Measurements from ENCODE around the gene IL1RL1.

The IL1RL1 gene

GRCh38 chr2:102267774-102268173 lies 43.6 kb upstream of the IL1RL1 start:
- no peak overlapping the region for H2AFZ ChIP-seq (ENCODE audit: insufficient read depth, low read length, poor library complexity)
- no peaks in the 10 kb centered on the region for H3K36me3 ChIP-seq (ENCODE audit: control insufficient read depth in 1 of 2, insufficient read depth in 2 of 2, low read length in 2 of 2)
- no CpG with 5 or more reads among the region's 6 CpGs for WGBS (ENCODE audit: extremely low coverage, insufficient coverage, insufficient read length)
- H3K18ac ChIP-seq (ENCODE audit: low read length): no peak overlapping the region
- H3K9ac ChIP-seq (ENCODE audit: low read length): no peak overlapping the region
- H3K27me3 ChIP-seq (ENCODE audit: insufficient read depth, low read length): no peaks in the 10 kb centered on the region
- no peak overlapping the region for H3K4me2 ChIP-seq (ENCODE audit: low read length)
- H2BK12ac ChIP-seq (ENCODE audit: low read length): no peak overlapping the region
- no peak overlapping the region for H3K27ac ChIP-seq (ENCODE audit: low read depth, low read length)
- no peak overlapping the region for H2BK5ac ChIP-seq (ENCODE audit: low read depth, low read length, poor library complexity)
- DNase-seq: no peak
- H3K4ac ChIP-seq (ENCODE audit: low read depth, low read length): no peak overlapping the region
- no peak overlapping the region for H3K14ac ChIP-seq (ENCODE audit: low read length)
- no peak overlapping the region for H2AK5ac ChIP-seq (ENCODE audit: low read length)
- no peak overlapping the region for H4K12ac ChIP-seq (ENCODE audit: low read depth, low read length)
- H3K79me1 ChIP-seq (ENCODE audit: low read length): no peaks in the 10 kb centered on the region
- H3K9me3 ChIP-seq (ENCODE audit: insufficient read depth, low read depth, low read length): peaks cover 3% of the 10 kb centered on the region
- no peak overlapping the region for H4K8ac ChIP-seq (ENCODE audit: low read depth, low read length)
- no peak overlapping the region for H3K23ac ChIP-seq (ENCODE audit: low read length)
- peaks cover 5 to 6% of the 10 kb centered on the region in 2 experiments for H3K4me1 ChIP-seq (ENCODE audit: control insufficient read depth in 1 of 2, insufficient read depth in 2 of 2, low read length in 2 of 2)
- no peaks in the 10 kb centered on the region for H3K79me2 ChIP-seq (ENCODE audit: control insufficient read depth, insufficient read depth, low read length, poor library complexity)
- no peak overlapping the region for H3K4me3 ChIP-seq (ENCODE audit: low read depth, low read length)
- no peak overlapping the region for H4K91ac ChIP-seq (ENCODE audit: low read depth, low read length)
- H2BK120ac ChIP-seq (ENCODE audit: insufficient read depth, low read length, poor library complexity): no peak overlapping the region

- H3K9ac ChIP-seq (ENCODE audit: low read length): no peak overlapping the region
- H3K18ac ChIP-seq (ENCODE audit: low read length): no peak overlapping the region
- no peaks in the 10 kb centered on the region for H3K36me3 ChIP-seq (ENCODE audit: control insufficient read depth in 1 of 2, insufficient read depth in 2 of 2, low read length in 2 of 2)
- peaks cover 5 to 6% of the 10 kb centered on the region in 2 experiments for H3K4me1 ChIP-seq (ENCODE audit: control insufficient read depth in 1 of 2, insufficient read depth in 2 of 2, low read length in 2 of 2)
- H2AK5ac ChIP-seq (ENCODE audit: low read length): no peak overlapping the region
- no peak overlapping the region for H2AFZ ChIP-seq (ENCODE audit: insufficient read depth, low read length, poor library complexity)
- H3K4ac ChIP-seq (ENCODE audit: low read depth, low read length): no peak overlapping the region
- H4K12ac ChIP-seq (ENCODE audit: low read depth, low read length): no peak overlapping the region
- H3K14ac ChIP-seq (ENCODE audit: low read length): no peak overlapping the region
- no peak overlapping the region for H3K27ac ChIP-seq (ENCODE audit: low read depth, low read length)
- H2BK5ac ChIP-seq (ENCODE audit: low read depth, low read length, poor library complexity): no peak overlapping the region
- no peaks in the 10 kb centered on the region for H3K79me2 ChIP-seq (ENCODE audit: control insufficient read depth, insufficient read depth, low read length, poor library complexity)
- H3K4me2 ChIP-seq (ENCODE audit: low read length): no peak overlapping the region
- H3K79me1 ChIP-seq (ENCODE audit: low read length): no peaks in the 10 kb centered on the region
- no peaks in the 10 kb centered on the region for H3K27me3 ChIP-seq (ENCODE audit: insufficient read depth, low read length)
- no peak overlapping the region for H3K4me3 ChIP-seq (ENCODE audit: low read depth, low read length)
- H4K91ac ChIP-seq (ENCODE audit: low read depth, low read length): no peak overlapping the region
- no peak overlapping the region for H2BK120ac ChIP-seq (ENCODE audit: insufficient read depth, low read length, poor library complexity)
- H3K23ac ChIP-seq (ENCODE audit: low read length): no peak overlapping the region
- H3K9me3 ChIP-seq (ENCODE audit: insufficient read depth, low read depth, low read length): peaks cover 3% of the 10 kb centered on the region
- peak in 1 of 2 donors; percentile 29 for DNase-seq
- H4K8ac ChIP-seq (ENCODE audit: low read depth, low read length): no peak overlapping the region
- no peak overlapping the region for H2BK12ac ChIP-seq (ENCODE audit: low read length)
- WGBS (ENCODE audit: extremely low coverage, insufficient coverage, insufficient read length): no CpG with 5 or more reads among the region's 4 CpGs
Observed at GRCh38 chr2:102268510-102269199, 42.7 kb upstream of the IL1RL1 start.

DNA sequence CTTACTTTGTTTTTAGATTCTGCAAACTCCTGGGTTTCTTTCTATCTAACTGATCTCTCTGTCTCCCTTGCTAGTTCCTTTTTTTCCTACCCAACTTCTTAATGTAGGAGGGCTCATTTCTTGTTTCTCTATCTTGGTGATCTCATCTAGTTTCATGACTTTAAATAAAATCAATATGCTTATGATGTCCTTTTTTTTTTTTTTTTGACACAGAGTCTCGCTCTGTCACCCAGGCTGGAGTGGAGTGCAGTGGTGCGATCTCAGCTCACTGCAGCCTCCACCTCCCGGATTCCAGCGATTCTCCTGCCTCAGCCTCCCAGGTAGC lies 42.2 kb upstream of the IL1RL1 start:
- Histone ChIP-seq H2AK5ac (ENCODE audit: low read length) (no peak overlapping the region), H3K4ac (ENCODE audit: low read depth, low read length) (no peak overlapping the region), H3K23ac (ENCODE audit: low read length) (no peak overlapping the region), H3K27me3 (ENCODE audit: insufficient read depth, low read length) (no peaks in the 10 kb centered on the region), H3K4me1 (ENCODE audit: control insufficient read depth in 1 of 2, insufficient read depth in 2 of 2, low read length in 2 of 2) (peaks cover 5 to 6% of the 10 kb centered on the region in 2 experiments), H4K12ac (ENCODE audit: low read depth, low read length) (no peak overlapping the region), H3K9ac (ENCODE audit: low read length) (no peak overlapping the region), H2BK12ac (ENCODE audit: low read length) (no peak overlapping the region), H3K18ac (ENCODE audit: low read length) (no peak overlapping the region), H3K14ac (ENCODE audit: low read length) (no peak overlapping the region), H3K79me2 (ENCODE audit: control insufficient read depth, insufficient read depth, low read length, poor library complexity) (no peaks in the 10 kb centered on the region), H2BK120ac (ENCODE audit: insufficient read depth, low read length, poor library complexity) (no peak overlapping the region), H3K27ac (ENCODE audit: low read depth, low read length) (no peak overlapping the region), H4K8ac (ENCODE audit: low read depth, low read length) (no peak overlapping the region), H3K36me3 (ENCODE audit: control insufficient read depth in 1 of 2, insufficient read depth in 2 of 2, low read length in 2 of 2) (no peaks in the 10 kb centered on the region), H2BK5ac (ENCODE audit: low read depth, low read length, poor library complexity) (no peak overlapping the region), H3K9me3 (ENCODE audit: insufficient read depth, low read depth, low read length) (peaks cover 3% of the 10 kb centered on the region), H3K4me2 (ENCODE audit: low read length) (no peak overlapping the region), H3K4me3 (ENCODE audit: low read depth, low read length) (no peak overlapping the region), H2AFZ (ENCODE audit: insufficient read depth, low read length, poor library complexity) (no peak overlapping the region), H4K91ac (ENCODE audit: low read depth, low read length) (no peak overlapping the region), H3K79me1 (ENCODE audit: low read length) (no peaks in the 10 kb centered on the region)
- DNase-seq: no peak
- WGBS (ENCODE audit: extremely low coverage, insufficient coverage, insufficient read length): no CpG with 5 or more reads among the region's 4 CpGs

GRCh38 chr2:102271844-102272243 lies 39.5 kb upstream of the IL1RL1 start:
- no peak overlapping the region for H3K14ac ChIP-seq (ENCODE audit: low read length)
- H3K27me3 ChIP-seq (ENCODE audit: insufficient read depth, low read length): no peaks in the 10 kb centered on the region
- no peak overlapping the region for H3K4me2 ChIP-seq (ENCODE audit: low read length)
- H3K4me3 ChIP-seq (ENCODE audit: low read depth, low read length): no peak overlapping the region
- no peak overlapping the region for H3K4ac ChIP-seq (ENCODE audit: low read depth, low read length)
- DNase-seq: no peak
- H2AFZ ChIP-seq (ENCODE audit: insufficient read depth, low read length, poor library complexity): no peak overlapping the region
- H3K18ac ChIP-seq (ENCODE audit: low read length): no peak overlapping the region
- H2BK12ac ChIP-seq (ENCODE audit: low read length): no peak overlapping the region
- H4K91ac ChIP-seq (ENCODE audit: low read depth, low read length): no peak overlapping the region
- no peaks in the 10 kb centered on the region for H3K36me3 ChIP-seq (ENCODE audit: control insufficient read depth in 1 of 2, insufficient read depth in 2 of 2, low read length in 2 of 2)
- no peaks in the 10 kb centered on the region for H3K79me1 ChIP-seq (ENCODE audit: low read length)
- no peaks in the 10 kb centered on the region for H3K79me2 ChIP-seq (ENCODE audit: control insufficient read depth, insufficient read depth, low read length, poor library complexity)
- H3K9me3 ChIP-seq (ENCODE audit: insufficient read depth, low read depth, low read length): peaks cover 3% of the 10 kb centered on the region
- H3K9ac ChIP-seq (ENCODE audit: low read length): no peak overlapping the region
- no peak overlapping the region for H4K8ac ChIP-seq (ENCODE audit: low read depth, low read length)
- no CpG with 5 or more reads among the region's 5 CpGs for WGBS (ENCODE audit: extremely low coverage, insufficient coverage, insufficient read length)
- H2AK5ac ChIP-seq (ENCODE audit: low read length): no peak overlapping the region
- H2BK120ac ChIP-seq (ENCODE audit: insufficient read depth, low read length, poor library complexity): no peak overlapping the region
- no peak overlapping the region for H3K27ac ChIP-seq (ENCODE audit: low read depth, low read length)
- H2BK5ac ChIP-seq (ENCODE audit: low read depth, low read length, poor library complexity): no peak overlapping the region
- H3K23ac ChIP-seq (ENCODE audit: low read length): no peak overlapping the region
- no peak overlapping the region for H4K12ac ChIP-seq (ENCODE audit: low read depth, low read length)
- peaks cover 5 to 6% of the 10 kb centered on the region in 2 experiments for H3K4me1 ChIP-seq (ENCODE audit: control insufficient read depth in 1 of 2, insufficient read depth in 2 of 2, low read length in 2 of 2)

Measured in trophoblast cell (in vitro differentiated cells and primary cell).